SK-MEL-5 (cell line): Measurements from ENCODE around the gene TM9SF3. TPM values are rescaled to one million over a fixed set of nuclear protein-coding genes. Genes with fewer than 3 reads are reported as not detected.

Source experiments
- small RNA-seq, 2 experiments: library from RNA; depleted of rRNA; stranded (forward); fragments of <200 nt; gene quantifications; one replicate each; pipeline ENCODE3, GENCODE V24; 2014
- total RNA-seq: library from RNA; depleted of rRNA; stranded (reverse); fragments of >200 nt; shearing (Covaris generic); gene quantifications from 2 replicates; pipeline ENCODE4 v1.2.3, GENCODE V29; 2014; rRNA removed

Gene TM9SF3
- total RNA-seq, 1 experiment from 2014 or later, result 47.1 TPM

Small RNA genes within 50 kb of the gene (small RNA-seq; reads per million reads assigned to genes)
- gene RNA5SP324, result 0 to 0.57 reads per million in 2 experiments

Other genes starting within 250 kb of the TM9SF3 start
- not detected in 2 replicates for gene OPALIN, start 228.0 kb downstream of the TM9SF3 start, total RNA-seq
- gene TLL2, start 73.1 kb downstream of the TM9SF3 start, total RNA-seq, result 0.08 and 0.11 TPM in 2 replicates
- gene PIK3AP1, start 133.5 kb upstream of the TM9SF3 start, total RNA-seq, result 0.13 and 0.32 TPM in 2 replicates
- 9.5 and 11.0 TPM in 2 replicates for gene LCOR, start 245.3 kb upstream of the TM9SF3 start, total RNA-seq